GM21515 (cell line): Measurements from ENCODE around the gene FKBP4.

ENCODE experiments used
- ATAC-seq: cut with Tn5 transposase; IDR thresholded peaks from one replicate; pipeline ENCODE4 v1.9.1; 2021; ENCODE audit not compliant: unreplicated experiment

The FKBP4 gene

GRCh38 chr12:2776129-2776806 lies 18.5 kb upstream of the FKBP4 start:
- no peak for ATAC-seq

DNA sequence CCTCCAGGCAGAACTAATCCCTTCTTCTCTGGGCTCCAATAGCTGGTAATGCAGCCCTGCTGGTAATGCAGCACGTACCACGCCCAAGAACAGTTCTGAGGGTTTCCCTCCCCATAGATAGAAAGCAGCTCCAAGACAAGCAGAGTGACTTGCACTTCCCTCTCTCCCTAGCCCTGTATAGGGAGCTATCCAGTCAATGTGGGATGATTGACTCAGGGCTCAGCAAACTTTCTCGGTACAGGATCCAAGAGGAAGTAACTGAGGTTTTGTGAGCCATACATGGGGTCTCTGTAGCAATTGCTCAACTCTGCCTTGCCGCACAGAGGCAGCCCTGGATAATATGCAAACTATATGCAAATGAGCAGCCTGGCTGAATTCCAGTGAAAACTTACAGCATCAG lies 15.5 kb upstream of the FKBP4 start:
- ATAC-seq, result no peak

- ATAC-seq, result no peak
Observed at GRCh38 chr12:2783936-2784600, 10.7 kb upstream of the FKBP4 start.

- no peak for ATAC-seq
Observed at GRCh38 chr12:2785017-2785416, 9.8 kb upstream of the FKBP4 start.

DNA sequence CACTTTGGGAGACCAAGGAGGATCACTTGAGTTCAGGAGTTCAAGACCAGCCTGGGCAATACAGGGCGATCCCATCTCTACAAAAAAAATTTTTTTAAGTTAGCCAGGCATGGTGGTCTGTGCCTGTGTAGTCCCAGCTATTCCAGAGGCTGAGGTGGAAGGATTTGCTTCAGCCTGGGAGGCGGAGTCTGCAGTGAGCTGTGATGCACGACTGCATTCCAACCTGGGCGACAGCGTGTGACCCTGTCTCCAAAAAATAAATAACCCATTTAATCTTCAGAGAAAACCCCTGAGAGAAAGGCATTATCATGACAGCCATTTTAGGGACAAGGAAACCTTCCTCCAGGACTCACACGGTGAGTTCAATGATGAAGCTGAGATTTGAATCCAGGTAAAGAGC lies 3.7 kb upstream of the FKBP4 start:
- no peak for ATAC-seq

DNA sequence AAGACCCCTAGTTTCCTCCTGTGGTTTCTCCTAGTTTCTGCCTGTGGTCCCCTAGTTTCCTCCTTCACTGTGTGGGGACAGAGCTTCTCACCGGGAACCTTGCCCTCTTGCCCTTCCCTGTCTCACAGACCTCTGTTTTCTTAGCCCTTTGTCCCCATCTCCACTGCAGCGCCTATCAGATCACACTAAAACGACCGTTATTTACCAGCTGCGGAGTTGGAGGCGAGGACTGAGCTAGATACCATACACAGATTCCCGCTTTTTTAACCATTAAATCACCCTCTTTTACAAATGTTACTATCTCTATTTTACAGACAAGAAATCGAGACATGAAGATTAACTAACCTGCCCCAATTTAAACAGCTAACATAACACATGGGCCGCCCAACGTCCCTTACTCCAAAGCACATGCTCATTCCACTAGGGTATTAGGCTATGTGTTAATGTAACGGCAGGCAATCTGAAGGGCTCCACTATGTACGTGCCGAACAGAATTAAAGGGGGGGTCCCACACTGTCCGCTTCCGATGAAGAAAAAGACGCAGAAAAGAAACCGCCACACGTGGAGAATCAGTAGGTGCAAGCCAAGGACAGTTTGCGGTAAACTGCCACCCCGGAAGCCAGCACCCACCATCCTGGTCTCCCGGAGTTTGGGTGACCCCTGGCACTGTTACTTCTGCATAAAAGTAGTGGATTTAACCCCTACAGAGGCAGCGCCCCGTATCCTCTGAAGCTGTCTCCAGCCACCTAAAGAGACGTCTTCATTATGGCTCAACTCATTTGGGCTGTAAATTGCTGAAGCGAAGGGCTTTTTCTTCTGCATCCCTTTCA lies 1.9 kb upstream of the FKBP4 start:
- ATAC-seq, result no peak

GRCh38 chr12:2793561-2793960 lies 1.2 kb upstream of the FKBP4 start:
- ATAC-seq, result no peak

DNA sequence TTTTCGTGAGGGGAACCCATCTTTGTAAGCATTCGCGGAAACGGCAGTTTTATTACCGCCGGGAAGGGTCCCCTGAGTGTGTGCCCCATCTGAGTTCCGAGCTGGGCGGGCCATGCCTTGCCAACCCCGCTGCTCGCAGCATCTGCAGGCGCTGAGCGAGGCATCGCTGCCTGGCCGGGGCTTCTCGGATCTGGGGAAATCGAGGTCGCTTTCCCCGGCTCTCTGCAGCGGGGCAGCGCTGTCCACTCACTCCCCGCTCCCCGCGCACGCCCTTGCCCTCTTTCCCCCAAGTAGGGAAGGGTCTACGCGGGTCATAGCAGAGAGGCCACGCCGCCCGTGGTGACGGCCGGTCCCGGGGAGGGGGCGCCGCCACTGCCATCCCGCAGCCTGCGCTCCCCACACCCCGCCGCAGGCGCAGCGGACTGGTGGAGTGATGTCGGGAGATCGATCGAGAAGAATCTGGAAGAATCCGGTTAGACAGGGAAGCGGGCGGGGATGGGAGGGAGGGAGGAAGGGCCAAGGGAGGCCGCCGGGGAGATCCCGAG lies 507 bp upstream of the FKBP4 start:
- peak; percentile 2 for ATAC-seq

GRCh38 chr12:2795291-2796186 lies 769 bp downstream of the FKBP4 start:
- peak; percentile 59 for ATAC-seq

- no peak for ATAC-seq
Observed at GRCh38 chr12:2796187-2796666, 1.5 kb downstream of the FKBP4 start.

- ATAC-seq, result no peak
Observed at GRCh38 chr12:2797721-2798418, 3.1 kb downstream of the FKBP4 start.

- ATAC-seq, result no peak
Observed at GRCh38 chr12:2800046-2800570, 5.3 kb downstream of the FKBP4 start.

- no peak for ATAC-seq
Observed at GRCh38 chr12:2801044-2801783, 6.4 kb downstream of the FKBP4 start.

DNA sequence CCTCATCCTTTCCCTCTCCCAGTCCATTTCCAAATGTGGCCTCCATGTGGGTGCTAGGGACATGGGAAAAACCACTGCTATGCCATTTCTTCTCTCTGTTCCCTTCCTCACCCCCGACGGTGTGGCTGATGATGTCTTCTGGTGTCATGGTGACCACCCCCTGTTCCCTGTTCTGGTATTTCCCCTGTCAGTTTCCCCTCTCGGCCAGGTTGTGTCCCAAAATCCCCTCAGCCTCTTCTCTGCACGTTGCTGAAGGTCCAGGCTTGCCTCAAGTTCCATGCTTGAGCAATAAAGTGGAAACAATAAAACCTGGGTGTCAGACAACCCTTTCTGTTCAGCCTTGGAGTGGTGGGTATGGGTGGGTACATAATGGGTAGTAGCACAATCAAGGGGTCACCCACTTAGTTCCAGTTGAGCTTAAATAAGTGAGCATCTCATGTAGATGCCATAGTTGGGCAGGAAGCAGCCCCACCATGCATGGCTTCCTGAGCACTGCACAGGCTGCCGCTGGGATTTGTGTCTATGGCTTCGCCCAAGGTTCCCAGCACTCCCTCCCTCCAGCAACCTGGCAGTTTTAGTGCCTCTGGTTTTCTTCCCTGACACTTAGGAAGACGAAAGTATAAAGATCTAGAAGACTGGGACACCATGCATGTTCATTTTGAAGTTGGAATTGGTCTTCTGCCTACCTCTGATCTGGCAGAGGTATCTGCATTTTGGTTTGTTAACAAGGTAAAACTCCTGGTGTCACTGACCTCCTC lies 9.0 kb downstream of the FKBP4 start:
- no peak for ATAC-seq

DNA sequence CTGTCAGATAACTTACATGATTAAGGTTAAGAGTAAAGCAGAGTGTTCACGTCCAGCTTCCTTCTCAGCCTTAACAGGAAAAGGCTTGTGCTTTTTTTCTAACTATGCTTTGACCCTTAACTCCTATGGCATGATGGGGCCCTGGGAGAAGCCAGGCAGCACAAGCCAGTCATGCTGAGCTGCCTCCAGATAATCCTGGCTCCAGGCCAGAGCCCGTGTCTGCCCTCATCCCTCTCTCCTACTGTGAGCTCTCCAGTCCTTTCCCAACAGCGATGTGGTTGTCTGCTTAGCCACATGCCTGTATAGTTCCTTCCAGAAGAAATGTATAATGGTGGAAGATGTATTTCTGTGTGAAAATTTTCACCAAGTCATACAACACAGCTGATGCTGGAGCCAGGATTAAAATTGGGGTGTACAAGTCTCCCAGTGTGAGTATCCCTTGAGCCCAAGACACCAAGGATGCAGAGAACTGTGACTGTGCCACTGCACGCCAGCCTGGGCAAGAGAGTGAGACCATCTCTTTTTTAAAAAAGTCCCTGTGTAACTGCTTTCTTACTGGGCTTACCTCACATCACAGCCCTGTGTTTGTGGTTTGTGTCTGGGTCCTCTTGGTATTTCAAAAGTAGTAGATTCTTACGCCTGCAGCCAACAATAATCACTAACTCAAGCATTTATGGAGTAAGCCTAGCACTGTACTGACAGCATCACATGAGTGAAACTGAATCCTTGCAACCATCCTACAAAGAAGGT lies 9.8 kb downstream of the FKBP4 start:
- ATAC-seq, result no peak

DNA sequence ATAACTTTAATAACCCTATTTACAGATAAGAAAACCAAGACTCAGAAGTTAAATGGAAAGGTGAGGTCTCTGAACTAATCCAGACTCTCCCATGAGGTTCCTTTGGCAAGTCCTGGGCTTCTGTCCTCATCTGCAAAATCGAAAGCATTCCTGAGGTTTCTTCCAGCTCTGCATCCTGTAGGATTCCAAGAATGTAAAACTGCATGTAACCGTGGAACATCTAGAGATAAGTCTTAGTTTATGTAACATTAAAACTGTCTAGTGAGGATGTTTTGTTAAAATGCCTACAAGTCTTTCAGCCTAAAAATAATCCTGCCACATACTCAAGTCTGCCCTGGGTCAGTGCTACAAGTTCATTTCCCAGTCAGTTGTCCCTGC lies 10.4 kb downstream of the FKBP4 start:
- ATAC-seq, result no peak

DNA sequence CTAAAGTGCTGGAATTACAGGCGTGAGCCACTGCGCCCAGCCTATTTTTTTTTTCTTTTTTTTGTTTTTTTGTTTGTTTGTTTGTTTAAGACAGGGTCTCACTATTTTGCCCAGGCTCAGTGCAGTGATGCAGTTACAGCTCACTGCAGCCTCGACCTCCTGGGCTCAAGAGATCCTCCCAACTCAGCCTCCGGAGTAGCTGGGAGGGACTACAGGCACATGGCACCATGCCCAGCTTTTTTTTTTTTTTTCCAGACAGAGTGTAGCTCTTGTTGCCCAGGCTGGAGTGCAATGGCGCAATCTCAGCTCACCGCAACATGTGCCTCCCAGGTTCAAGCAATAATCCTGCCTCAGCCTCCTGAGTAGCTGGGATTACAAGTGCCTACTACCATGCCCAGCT lies 11.9 kb downstream of the FKBP4 start:
- ATAC-seq, result no peak

DNA sequence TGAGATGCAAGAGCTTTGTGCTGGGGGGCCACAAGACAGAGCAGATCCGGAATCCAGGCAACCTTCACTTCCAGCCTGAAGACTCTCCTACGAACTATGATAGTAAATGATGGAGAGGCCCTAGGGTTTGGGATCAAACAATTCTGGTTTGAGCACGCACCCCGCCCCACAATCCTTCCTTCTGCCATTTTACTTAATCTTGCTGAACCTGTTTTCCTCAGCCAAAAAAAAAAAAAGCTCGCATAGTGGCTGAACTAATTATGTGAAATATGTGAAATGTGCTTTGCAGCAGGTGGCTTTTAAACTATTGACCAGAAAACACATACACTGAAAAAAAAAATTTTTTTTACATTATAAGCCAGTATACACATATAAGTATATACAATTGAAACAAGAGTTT lies 17.0 kb downstream of the FKBP4 start:
- no peak for ATAC-seq
